ENCODE measurements around the gene WDR41. TPM values are rescaled to one million over a fixed set of nuclear protein-coding genes. Genes with fewer than 3 reads are reported as not detected.
A peak's percentile ranks its signal among the peaks of the same experiment; 100 is the strongest.

The WDR41 gene
- total RNA-seq, 1 experiment from 2014 or later = 39.8 TPM

- Mint-ChIP-seq H3K27me3 (ENCODE audit: low read depth) (no peaks in the 10 kb centered on the region), H3K9me3 (peaks cover 9% of the 10 kb centered on the region; the same call in 1 of the 2 replicates), H3K27ac (no peak overlapping the region), H3K4me1 (0 out of 2 replicates have a peak, but pooled peaks cover 2% of the 10 kb centered on the region), H3K4me3 (no peak overlapping the region), H3K36me3 (no peaks in the 10 kb centered on the region)
- ATAC-seq (no peak), DNase-seq (ENCODE audit: low spot score) (no peak)
- CTCF ChIA-PET = interaction anchor here (0.6 to 1.6 kb wide), 6 partner anchors 11 to 547 kb away, joined by 3 to 5 read pairs (median 3); partner anchors contain the start of gene WDR41
- POLR2A ChIA-PET = interaction anchor here (0.7 kb wide), 1 partner anchor 9 kb away, joined by 4 read pairs; no protein-coding TSS in a partner anchor
- no peak for TF ChIP-seq ZNF138 (CRISPR knock-in tag; conservative IDR thresholded peaks at IDR 0.05)
- no peak for TF ChIP-seq JAZF1 (CRISPR knock-in tag; IDR thresholded peaks at IDR 0.05)
- TF ChIP-seq NR2C2 (CRISPR knock-in tag; IDR thresholded peaks at IDR 0.05) = no peak
Measured at GRCh38 chr5:77426670-77427069, 65.4 kb downstream of the WDR41 start.

GRCh38 chr5:77425998-77426659 is 66.0 kb downstream of the WDR41 start:
- Mint-ChIP-seq H3K4me3 (no peak overlapping the region), H3K4me1 (0 out of 2 replicates have a peak, but pooled peaks cover 3% of the 10 kb centered on the region), H3K27ac (no peak overlapping the region), H3K9me3 (peaks cover 9% of the 10 kb centered on the region; the same call in 1 of the 2 replicates), H3K27me3 (ENCODE audit: low read depth) (no peaks in the 10 kb centered on the region), H3K36me3 (no peaks in the 10 kb centered on the region)
- CTCF ChIA-PET = interaction anchor here (1.0 to 1.2 kb wide), 4 partner anchors 11 to 297 kb away, joined by 3 to 5 read pairs (median 4); partner anchors contain the start of gene WDR41
- ATAC-seq = no peak
- no peak for DNase-seq (ENCODE audit: low spot score)
- POLR2A ChIA-PET = no interaction called here
- no peak for TF ChIP-seq PREB (CRISPR knock-in tag; IDR thresholded peaks at IDR 0.05; ENCODE audit: borderline replicate concordance)
- TF ChIP-seq GABPB1 (CRISPR knock-in tag; IDR thresholded peaks at IDR 0.05) = peak; percentile 68
- TF ChIP-seq TP53 (CRISPR knock-in tag; IDR thresholded peaks at IDR 0.05) = no peak
- no peak for TF ChIP-seq ESRRA (CRISPR knock-in tag; IDR thresholded peaks at IDR 0.05; ENCODE audit: borderline replicate concordance)

GRCh38 chr5:77425420-77425819 is 66.7 kb downstream of the WDR41 start:
- ATAC-seq (no peak), DNase-seq (ENCODE audit: low spot score) (no peak)
- no peaks in the 10 kb centered on the region for H3K27me3 Mint-ChIP-seq (ENCODE audit: low read depth)
- H3K4me3 Mint-ChIP-seq = no peak overlapping the region
- peaks cover 9% of the 10 kb centered on the region; the same call in 1 of the 2 replicates for H3K9me3 Mint-ChIP-seq
- H3K27ac Mint-ChIP-seq = no peak overlapping the region
- CTCF ChIA-PET = interaction anchor here (1.1 kb wide), 1 partner anchor 296 kb away, joined by 3 read pairs; no protein-coding TSS in a partner anchor
- POLR2A ChIA-PET = no interaction called here
- 0 out of 2 replicates have a peak, but pooled peaks cover 3% of the 10 kb centered on the region for H3K4me1 Mint-ChIP-seq
- TF ChIP-seq PREB (CRISPR knock-in tag; IDR thresholded peaks at IDR 0.05; ENCODE audit: borderline replicate concordance) (no peak), ERG (CRISPR knock-in tag; IDR thresholded peaks at IDR 0.05) (no peak), ETV6 (CRISPR knock-in tag; IDR thresholded peaks at IDR 0.05) (no peak), ZBTB43 (CRISPR knock-in tag; IDR thresholded peaks at IDR 0.05) (no peak), SP1 (CRISPR knock-in tag; conservative IDR thresholded peaks at IDR 0.05) (no peak)
- no peaks in the 10 kb centered on the region for H3K36me3 Mint-ChIP-seq

GRCh38 chr5:77424921-77425320 is 67.2 kb downstream of the WDR41 start:
- no peak for DNase-seq (ENCODE audit: low spot score)
- H3K4me1 Mint-ChIP-seq = 0 out of 2 replicates have a peak, but pooled peaks cover 3% of the 10 kb centered on the region
- no peak overlapping the region for H3K4me3 Mint-ChIP-seq
- H3K9me3 Mint-ChIP-seq = peaks cover 9% of the 10 kb centered on the region; the same call in 1 of the 2 replicates
- POLR2A ChIA-PET = no interaction called here
- no peak for ATAC-seq
- H3K27me3 Mint-ChIP-seq (ENCODE audit: low read depth) = no peaks in the 10 kb centered on the region
- CTCF ChIA-PET = no interaction called here
- H3K27ac Mint-ChIP-seq = no peak overlapping the region
- no peaks in the 10 kb centered on the region for H3K36me3 Mint-ChIP-seq
- TF ChIP-seq ZMAT4 (CRISPR knock-in tag; IDR thresholded peaks at IDR 0.05) (no peak), ZBTB21 (CRISPR knock-in tag; IDR thresholded peaks at IDR 0.05; ENCODE audit: borderline replicate concordance) (no peak), CBFB (CRISPR knock-in tag; IDR thresholded peaks at IDR 0.05; ENCODE audit: low read depth) (no peak), GABPB1 (CRISPR knock-in tag; IDR thresholded peaks at IDR 0.05) (no peak), CTCF (IDR thresholded peaks at IDR 0.05) (no peak), FOXK1 (CRISPR knock-in tag; IDR thresholded peaks at IDR 0.05) (no peak)
